ENCODE results near the gene CENPT. TPM values are rescaled to one million over a fixed set of nuclear protein-coding genes. Genes with fewer than 3 reads are reported as not detected.
A peak's percentile ranks its signal among the peaks of the same experiment; 100 is the strongest.

Gene CENPT
- total and polyA plus RNA-seq, 2 of the 13 experiments (the other 11 are each of a cell fraction or from before 2014, with no cell fraction given), result 40.9 to 43.3 TPM

DNA sequence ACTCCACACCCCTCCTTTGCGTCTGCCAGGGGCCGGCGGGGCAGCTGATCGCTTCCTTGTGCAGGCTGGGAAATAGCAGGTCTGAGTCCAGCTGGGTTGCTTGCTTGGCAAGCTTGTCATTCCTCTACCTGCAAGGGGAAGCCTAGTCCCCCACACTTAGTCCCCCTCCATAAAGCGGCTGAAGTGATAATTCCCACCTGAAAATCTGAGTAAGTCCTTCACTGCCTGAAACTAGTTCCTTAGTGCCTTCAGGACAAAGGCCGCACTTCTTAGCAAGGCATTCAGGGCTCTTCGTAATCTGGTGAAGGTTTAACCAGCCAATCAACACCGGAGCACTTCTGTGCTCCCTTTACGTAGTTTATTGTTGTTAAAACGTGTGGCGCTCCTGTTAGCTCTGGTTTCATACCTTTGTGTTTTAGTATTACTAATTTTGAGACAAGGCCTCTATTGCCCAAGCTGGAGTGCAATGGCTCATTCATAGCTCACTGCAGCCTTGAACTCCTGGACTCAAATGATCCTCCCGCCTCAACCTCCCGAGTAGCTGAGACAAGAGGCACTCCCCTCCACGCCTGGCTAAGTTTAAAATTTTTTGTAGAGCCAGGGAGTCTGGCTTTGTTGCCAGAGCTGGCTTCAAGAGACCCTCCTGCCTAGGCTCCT is 46.4 kb upstream of the CENPT start (continued):
- TF ChIP-seq, protein P1, sequence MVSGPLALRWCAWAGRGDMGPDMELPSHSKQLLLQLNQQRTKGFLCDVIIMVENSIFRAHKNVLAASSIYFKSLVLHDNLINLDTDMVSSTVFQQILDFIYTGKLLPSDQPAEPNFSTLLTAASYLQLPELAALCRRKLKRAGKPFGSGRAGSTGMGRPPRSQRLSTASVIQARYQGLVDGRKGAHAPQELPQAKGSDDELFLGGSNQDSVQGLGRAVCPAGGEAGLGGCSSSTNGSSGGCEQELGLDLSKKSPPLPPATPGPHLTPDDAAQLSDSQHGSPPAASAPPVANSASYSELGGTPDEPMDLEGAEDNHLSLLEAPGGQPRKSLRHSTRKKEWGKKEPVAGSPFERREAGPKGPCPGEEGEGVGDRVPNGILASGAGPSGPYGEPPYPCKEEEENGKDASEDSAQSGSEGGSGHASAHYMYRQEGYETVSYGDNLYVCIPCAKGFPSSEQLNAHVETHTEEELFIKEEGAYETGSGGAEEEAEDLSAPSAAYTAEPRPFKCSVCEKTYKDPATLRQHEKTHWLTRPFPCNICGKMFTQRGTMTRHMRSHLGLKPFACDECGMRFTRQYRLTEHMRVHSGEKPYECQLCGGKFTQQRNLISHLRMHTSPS (CRISPR knock-in tag; IDR thresholded peaks at IDR 0.05; ENCODE audit: low read depth), result no peak
- TF ChIP-seq ZNF781 (CRISPR knock-in tag; IDR thresholded peaks at IDR 0.05; ENCODE audit: borderline replicate concordance, not compliant biosample characterization) (peak; percentile 33), ZNF598 (CRISPR knock-in tag; IDR thresholded peaks at IDR 0.05; ENCODE audit: borderline replicate concordance) (no peak), TMF1 (CRISPR knock-in tag; IDR thresholded peaks at IDR 0.05; ENCODE audit: low read depth) (no peak), ZNF121 (CRISPR knock-in tag; IDR thresholded peaks at IDR 0.05) (no peak), SMARCC2 (IDR thresholded peaks at IDR 0.05) (no peak), TGIF2 (CRISPR knock-in tag; IDR thresholded peaks at IDR 0.05) (no peak), PHF21A (CRISPR knock-in tag; IDR thresholded peaks at IDR 0.05) (0 out of 2 replicates have a peak, but pooled peaks have one; percentile 36), HOXD1 (CRISPR knock-in tag; IDR thresholded peaks at IDR 0.05) (no peak), ONECUT2 (CRISPR knock-in tag; IDR thresholded peaks at IDR 0.05) (no peak), ZNF205 (CRISPR knock-in tag; IDR thresholded peaks at IDR 0.05) (no peak), ZNF484 (CRISPR knock-in tag; IDR thresholded peaks at IDR 0.05; ENCODE audit: borderline replicate concordance, low read depth) (no peak), KLF11 (CRISPR knock-in tag; IDR thresholded peaks at IDR 0.05) (no peak)
- TF ChIP-seq, protein P2, sequence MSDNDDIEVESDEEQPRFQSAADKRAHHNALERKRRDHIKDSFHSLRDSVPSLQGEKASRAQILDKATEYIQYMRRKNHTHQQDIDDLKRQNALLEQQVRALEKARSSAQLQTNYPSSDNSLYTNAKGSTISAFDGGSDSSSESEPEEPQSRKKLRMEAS (IDR thresholded peaks at IDR 0.05), result no peak
- TF ChIP-seq, protein P3, sequence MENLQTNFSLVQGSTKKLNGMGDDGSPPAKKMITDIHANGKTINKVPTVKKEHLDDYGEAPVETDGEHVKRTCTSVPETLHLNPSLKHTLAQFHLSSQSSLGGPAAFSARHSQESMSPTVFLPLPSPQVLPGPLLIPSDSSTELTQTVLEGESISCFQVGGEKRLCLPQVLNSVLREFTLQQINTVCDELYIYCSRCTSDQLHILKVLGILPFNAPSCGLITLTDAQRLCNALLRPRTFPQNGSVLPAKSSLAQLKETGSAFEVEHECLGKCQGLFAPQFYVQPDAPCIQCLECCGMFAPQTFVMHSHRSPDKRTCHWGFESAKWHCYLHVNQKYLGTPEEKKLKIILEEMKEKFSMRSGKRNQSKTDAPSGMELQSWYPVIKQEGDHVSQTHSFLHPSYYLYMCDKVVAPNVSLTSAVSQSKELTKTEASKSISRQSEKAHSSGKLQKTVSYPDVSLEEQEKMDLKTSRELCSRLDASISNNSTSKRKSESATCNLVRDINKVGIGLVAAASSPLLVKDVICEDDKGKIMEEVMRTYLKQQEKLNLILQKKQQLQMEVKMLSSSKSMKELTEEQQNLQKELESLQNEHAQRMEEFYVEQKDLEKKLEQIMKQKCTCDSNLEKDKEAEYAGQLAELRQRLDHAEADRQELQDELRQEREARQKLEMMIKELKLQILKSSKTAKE (CRISPR knock-in tag; IDR thresholded peaks at IDR 0.05; ENCODE audit: borderline replicate concordance), result no peak
- TF ChIP-seq, protein P4, sequence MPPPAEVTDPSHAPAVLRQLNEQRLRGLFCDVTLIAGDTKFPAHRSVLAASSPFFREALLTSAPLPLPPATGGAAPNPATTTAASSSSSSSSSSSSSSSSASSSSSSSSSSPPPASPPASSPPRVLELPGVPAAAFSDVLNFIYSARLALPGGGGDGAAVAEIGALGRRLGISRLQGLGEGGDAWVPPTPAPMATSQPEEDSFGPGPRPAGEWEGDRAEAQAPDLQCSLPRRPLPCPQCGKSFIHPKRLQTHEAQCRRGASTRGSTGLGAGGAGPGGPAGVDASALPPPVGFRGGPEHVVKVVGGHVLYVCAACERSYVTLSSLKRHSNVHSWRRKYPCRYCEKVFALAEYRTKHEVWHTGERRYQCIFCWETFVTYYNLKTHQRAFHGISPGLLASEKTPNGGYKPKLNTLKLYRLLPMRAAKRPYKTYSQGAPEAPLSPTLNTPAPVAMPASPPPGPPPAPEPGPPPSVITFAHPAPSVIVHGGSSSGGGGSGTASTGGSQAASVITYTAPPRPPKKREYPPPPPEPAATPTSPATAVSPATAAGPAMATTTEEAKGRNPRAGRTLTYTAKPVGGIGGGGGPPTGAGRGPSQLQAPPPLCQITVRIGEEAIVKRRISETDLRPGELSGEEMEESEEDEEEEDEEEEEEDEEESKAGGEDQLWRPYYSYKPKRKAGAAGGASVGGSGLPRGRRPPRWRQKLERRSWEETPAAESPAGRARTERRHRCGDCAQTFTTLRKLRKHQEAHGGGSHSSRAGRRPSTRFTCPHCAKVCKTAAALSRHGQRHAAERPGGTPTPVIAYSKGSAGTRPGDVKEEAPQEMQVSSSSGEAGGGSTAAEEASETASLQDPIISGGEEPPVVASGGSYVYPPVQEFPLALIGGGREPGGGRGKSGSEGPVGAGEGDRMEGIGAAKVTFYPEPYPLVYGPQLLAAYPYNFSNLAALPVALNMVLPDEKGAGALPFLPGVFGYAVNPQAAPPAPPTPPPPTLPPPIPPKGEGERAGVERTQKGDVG (CRISPR knock-in tag; IDR thresholded peaks at IDR 0.05; ENCODE audit: borderline replicate concordance), result 0 out of 2 replicates have a peak, but pooled peaks have one; percentile 7
- TF ChIP-seq, protein P5, sequence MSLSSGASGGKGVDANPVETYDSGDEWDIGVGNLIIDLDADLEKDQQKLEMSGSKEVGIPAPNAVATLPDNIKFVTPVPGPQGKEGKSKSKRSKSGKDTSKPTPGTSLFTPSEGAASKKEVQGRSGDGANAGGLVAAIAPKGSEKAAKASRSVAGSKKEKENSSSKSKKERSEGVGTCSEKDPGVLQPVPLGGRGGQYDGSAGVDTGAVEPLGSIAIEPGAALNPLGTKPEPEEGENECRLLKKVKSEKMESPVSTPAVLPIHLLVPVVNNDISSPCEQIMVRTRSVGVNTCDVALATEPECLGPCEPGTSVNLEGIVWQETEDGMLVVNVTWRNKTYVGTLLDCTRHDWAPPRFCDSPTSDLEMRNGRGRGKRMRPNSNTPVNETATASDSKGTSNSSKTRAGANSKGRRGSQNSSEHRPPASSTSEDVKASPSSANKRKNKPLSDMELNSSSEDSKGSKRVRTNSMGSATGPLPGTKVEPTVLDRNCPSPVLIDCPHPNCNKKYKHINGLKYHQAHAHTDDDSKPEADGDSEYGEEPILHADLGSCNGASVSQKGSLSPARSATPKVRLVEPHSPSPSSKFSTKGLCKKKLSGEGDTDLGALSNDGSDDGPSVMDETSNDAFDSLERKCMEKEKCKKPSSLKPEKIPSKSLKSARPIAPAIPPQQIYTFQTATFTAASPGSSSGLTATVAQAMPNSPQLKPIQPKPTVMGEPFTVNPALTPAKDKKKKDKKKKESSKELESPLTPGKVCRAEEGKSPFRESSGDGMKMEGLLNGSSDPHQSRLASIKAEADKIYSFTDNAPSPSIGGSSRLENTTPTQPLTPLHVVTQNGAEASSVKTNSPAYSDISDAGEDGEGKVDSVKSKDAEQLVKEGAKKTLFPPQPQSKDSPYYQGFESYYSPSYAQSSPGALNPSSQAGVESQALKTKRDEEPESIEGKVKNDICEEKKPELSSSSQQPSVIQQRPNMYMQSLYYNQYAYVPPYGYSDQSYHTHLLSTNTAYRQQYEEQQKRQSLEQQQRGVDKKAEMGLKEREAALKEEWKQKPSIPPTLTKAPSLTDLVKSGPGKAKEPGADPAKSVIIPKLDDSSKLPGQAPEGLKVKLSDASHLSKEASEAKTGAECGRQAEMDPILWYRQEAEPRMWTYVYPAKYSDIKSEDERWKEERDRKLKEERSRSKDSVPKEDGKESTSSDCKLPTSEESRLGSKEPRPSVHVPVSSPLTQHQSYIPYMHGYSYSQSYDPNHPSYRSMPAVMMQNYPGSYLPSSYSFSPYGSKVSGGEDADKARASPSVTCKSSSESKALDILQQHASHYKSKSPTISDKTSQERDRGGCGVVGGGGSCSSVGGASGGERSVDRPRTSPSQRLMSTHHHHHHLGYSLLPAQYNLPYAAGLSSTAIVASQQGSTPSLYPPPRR (CRISPR knock-in tag; IDR thresholded peaks at IDR 0.05; ENCODE audit: borderline replicate concordance), result no peak
